Measurements from ENCODE around the gene GJD3. TPM values are rescaled to one million over a fixed set of nuclear protein-coding genes. Genes with fewer than 3 reads are reported as not detected.

The GJD3 gene
- total and polyA plus RNA-seq, 9 of the 15 experiments (the other 6 are each of a cell fraction or from before 2014, with no cell fraction given) = 0.17 to 0.38 TPM; not detected in 7

GRCh38 chr17:40317880-40318829 is 46.4 kb downstream of the GJD3 start (continued):
- TF ChIP-seq HDGF (IDR thresholded peaks at IDR 0.05) (no peak), BHLHE40 (IDR thresholded peaks at IDR 0.05; ENCODE audit: low read length) (peak; percentile 98), SMAD4 (CRISPR knock-in tag; conservative IDR thresholded peaks at IDR 0.05) (peak; percentile 76), ZNF133 (CRISPR knock-in tag; IDR thresholded peaks at IDR 0.05) (no peak), PTTG1 (tag; IDR thresholded peaks at IDR 0.05; ENCODE audit: low read depth) (no peak), ZNF274 (IDR thresholded peaks at IDR 0.05; ENCODE audit: borderline replicate concordance, low read depth, low read length) (no peak), ZFP91 (CRISPR knock-in tag; IDR thresholded peaks at IDR 0.05) (peak; percentile 97), MITF (IDR thresholded peaks at IDR 0.05) (peak; percentile 69), HBP1 (CRISPR knock-in tag; IDR thresholded peaks at IDR 0.05) (no peak), MNT (conservative IDR thresholded peaks at IDR 0.05) (peak; percentile 83 to 90), ZNF668 (CRISPR knock-in tag; IDR thresholded peaks at IDR 0.05) (no peak), GABPA (tag; conservative IDR thresholded peaks at IDR 0.05; ENCODE audit: low read depth) (0 out of 2 replicates have a peak, but pooled peaks have one; percentile 18), ZFX (CRISPR knock-in tag; IDR thresholded peaks at IDR 0.05) (no peak), SIN3A (IDR thresholded peaks at IDR 0.05; ENCODE audit: borderline replicate concordance in 2 of 2, control insufficient read depth in 1 of 2, low read depth in 2 of 2, low read length in 2 of 2) (peak; percentile 77 to 88; a peak in 3 of 4 replicates), CBX1 (IDR thresholded peaks at IDR 0.05; ENCODE audit: low read depth) (peak; percentile 36; the same call in 1 of the 2 replicates), RBFOX2 (IDR thresholded peaks at IDR 0.05; ENCODE audit: low read depth, low read length) (peak; percentile 88), USF1 (CRISPR knock-in tag; IDR thresholded peaks at IDR 0.05) (peak; percentile 92)

Measured in K562 (cell line).